H1 (cell line): ENCODE results near the gene EDC3. TPM values are rescaled to one million over a fixed set of nuclear protein-coding genes. Genes with fewer than 3 reads are reported as not detected.

Experiments used
- ASH2L ChIP-seq: fragments of 200-600, 300-600 bp; sonication (generic); IDR thresholded peaks from one replicate; pipeline ENCODE4 v1.7.1; 2017; ENCODE audit warnings: low read length
- ATF3 ChIP-seq: IDR thresholded peaks from 2 replicates; pipeline ENCODE4 v1.6.1; 2011; ENCODE audit warnings: low read depth, mild to moderate bottlenecking, low read length; ENCODE audit not compliant: insufficient read depth
- BACH1 ChIP-seq: IDR thresholded peaks from 2 replicates; pipeline ENCODE4 v1.6.1; 2012; ENCODE audit warnings: low read length, improper control_type of control experiment
- CBX5 ChIP-seq: fragments of 300-800, 300-1000 bp; sonication (generic); IDR thresholded peaks from 2 replicates; pipeline ENCODE4 v1.7.1; 2016; ENCODE audit warnings: antibody characterized with exemption, low read length, low read depth
- HDAC2 ChIP-seq, 2 experiments: fragments of 300-600 bp in 1 of 2; sonication (generic) in 1 of 2; IDR thresholded peaks; 2 replicates each; pipeline ENCODE4 v1.6.1; 2011 to 2012; ENCODE audit warnings: low read depth in 2 of 2, low read length in 2 of 2, mild to moderate bottlenecking in 2 of 2, moderate library complexity in 2 of 2, borderline replicate concordance in 1 of 2, inconsistent platforms in 1 of 2
- HDAC6 ChIP-seq: IDR thresholded peaks from one replicate; pipeline ENCODE4 v1.7.1; 2012; ENCODE audit warnings: low read depth, mild to moderate bottlenecking, inconsistent platforms, low read length, moderate library complexity
- SIRT6 ChIP-seq: IDR thresholded peaks from one replicate; pipeline ENCODE4 v1.7.1; 2012; ENCODE audit warnings: low read length, inconsistent platforms
- SRF ChIP-seq: IDR thresholded peaks from 2 replicates; pipeline ENCODE4 v1.6.1; 2011; ENCODE audit warnings: mild to moderate bottlenecking, low read depth, low read length, moderate library complexity
- polyA plus RNA-seq, 7 experiments: library from polyadenylated mRNA; depleted of rRNA in 3 of 7; stranded (reverse) in 5 of 7; unstranded in 2 of 7; fragments of >200 nt in 5 of 7; fragments of 200-250 nt in 2 of 7; gene quantifications; 1 replicate in 5 of 7; 2 replicates in 1 of 7; 4 replicates in 1 of 7; pipeline versions ENCODE4 v1.2.1 to v1.2.3, GENCODE V29; 2011 to 2013; ENCODE audit warnings: missing spikeins in 2 of 7, mixed read lengths in 2 of 7
- total RNA-seq: library from RNA; stranded (reverse); fragmentation: NEBNext Ultra II Directional; extraction: Animal tissue kit (Norgen Biotek cat#: 25700); gene quantifications from 2 replicates; pipeline ENCODE4 v1.2.1, GENCODE V29; 2021

Gene EDC3
- total and polyA plus RNA-seq, 2 of the 8 experiments (the other 6 are each of a cell fraction or from before 2014, with no cell fraction given): 45.0 to 50.8 TPM

GRCh38 chr15:74655424-74655823, 40.4 kb downstream of the EDC3 start (continued):
- no peak for TF ChIP-seq HDAC2 (IDR thresholded peaks at IDR 0.05; ENCODE audit: borderline replicate concordance in 1 of 2, low read depth in 2 of 2, low read length in 2 of 2)
- no peak for TF ChIP-seq SRF
- no peak for TF ChIP-seq CBX5
- no peak for TF ChIP-seq SIRT6
- no peak for TF ChIP-seq HDAC6
- no peak for TF ChIP-seq BACH1
- no peak for TF ChIP-seq ASH2L
- no peak for TF ChIP-seq ATF3
